H1 (cell line): ENCODE measurements around the gene ABCB11. TPM values are rescaled to one million over a fixed set of nuclear protein-coding genes. Genes with fewer than 3 reads are reported as not detected.

Source experiments
- ATF3 ChIP-seq: IDR thresholded peaks from 2 replicates; pipeline ENCODE4 v1.6.1; 2011; ENCODE audit warnings: low read depth, mild to moderate bottlenecking, low read length; ENCODE audit not compliant: insufficient read depth
- SP2 ChIP-seq: IDR thresholded peaks from 2 replicates; pipeline ENCODE4 v1.6.1; 2012; ENCODE audit warnings: mild to moderate bottlenecking, low read length, inconsistent platforms
- polyA plus RNA-seq, 7 experiments: library from polyadenylated mRNA; depleted of rRNA in 3 of 7; stranded (reverse) in 5 of 7; unstranded in 2 of 7; fragments of >200 nt in 5 of 7; fragments of 200-250 nt in 2 of 7; gene quantifications; 1 replicate in 5 of 7; 2 replicates in 1 of 7; 4 replicates in 1 of 7; pipeline versions ENCODE4 v1.2.1 to v1.2.3, GENCODE V29; 2011 to 2013; ENCODE audit warnings: missing spikeins in 2 of 7, mixed read lengths in 2 of 7
- total RNA-seq: library from RNA; stranded (reverse); fragmentation: NEBNext Ultra II Directional; extraction: Animal tissue kit (Norgen Biotek cat#: 25700); gene quantifications from 2 replicates; pipeline ENCODE4 v1.2.1, GENCODE V29; 2021

ABCB11 gene
- total and polyA plus RNA-seq, 2 of the 8 experiments (the other 6 are each of a cell fraction or from before 2014, with no cell fraction given) = not detected

DNA sequence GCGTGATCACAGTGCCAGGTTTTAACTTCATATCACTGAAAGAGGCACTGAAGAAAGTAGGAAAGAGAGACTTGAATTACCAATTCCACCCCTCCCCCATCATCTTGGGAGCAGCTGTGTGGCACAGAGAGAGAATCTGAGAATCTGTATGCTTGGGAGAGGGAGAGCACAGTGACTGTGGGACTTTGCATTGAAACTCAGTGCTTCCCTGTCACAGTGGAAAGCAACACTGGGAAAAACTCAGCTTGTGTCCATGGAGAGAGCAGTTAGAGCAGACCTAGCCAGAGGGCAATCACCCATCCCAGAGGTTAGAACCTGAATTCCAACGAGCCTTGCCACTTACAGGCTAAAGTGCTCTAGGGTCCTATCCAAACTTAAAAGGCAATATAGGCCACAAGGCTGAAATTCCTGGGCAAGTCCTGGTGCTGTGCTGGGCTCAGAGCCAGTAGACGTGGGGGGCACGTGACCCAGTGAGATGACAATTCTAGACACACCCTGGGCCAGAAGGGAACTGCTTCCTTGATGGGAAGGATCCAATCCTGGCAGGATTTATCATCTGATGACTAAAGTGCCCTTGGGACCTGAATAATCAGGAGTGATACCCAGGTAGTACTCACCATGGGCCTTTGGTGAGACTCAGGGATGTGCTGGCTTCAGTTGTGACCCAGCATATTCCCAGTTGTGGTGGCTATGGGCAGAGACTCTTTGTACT lies 15.5 kb upstream of the ABCB11 start (continued):
- TF ChIP-seq ATF3 = no peak
- TF ChIP-seq SP2 = no peak
